Measurements from ENCODE around the gene SPEN. TPM values are rescaled to one million over a fixed set of nuclear protein-coding genes. Genes with fewer than 3 reads are reported as not detected.

SPEN gene
- total RNA-seq, 1 donor from 2014 or later: 39.4 TPM

DNA sequence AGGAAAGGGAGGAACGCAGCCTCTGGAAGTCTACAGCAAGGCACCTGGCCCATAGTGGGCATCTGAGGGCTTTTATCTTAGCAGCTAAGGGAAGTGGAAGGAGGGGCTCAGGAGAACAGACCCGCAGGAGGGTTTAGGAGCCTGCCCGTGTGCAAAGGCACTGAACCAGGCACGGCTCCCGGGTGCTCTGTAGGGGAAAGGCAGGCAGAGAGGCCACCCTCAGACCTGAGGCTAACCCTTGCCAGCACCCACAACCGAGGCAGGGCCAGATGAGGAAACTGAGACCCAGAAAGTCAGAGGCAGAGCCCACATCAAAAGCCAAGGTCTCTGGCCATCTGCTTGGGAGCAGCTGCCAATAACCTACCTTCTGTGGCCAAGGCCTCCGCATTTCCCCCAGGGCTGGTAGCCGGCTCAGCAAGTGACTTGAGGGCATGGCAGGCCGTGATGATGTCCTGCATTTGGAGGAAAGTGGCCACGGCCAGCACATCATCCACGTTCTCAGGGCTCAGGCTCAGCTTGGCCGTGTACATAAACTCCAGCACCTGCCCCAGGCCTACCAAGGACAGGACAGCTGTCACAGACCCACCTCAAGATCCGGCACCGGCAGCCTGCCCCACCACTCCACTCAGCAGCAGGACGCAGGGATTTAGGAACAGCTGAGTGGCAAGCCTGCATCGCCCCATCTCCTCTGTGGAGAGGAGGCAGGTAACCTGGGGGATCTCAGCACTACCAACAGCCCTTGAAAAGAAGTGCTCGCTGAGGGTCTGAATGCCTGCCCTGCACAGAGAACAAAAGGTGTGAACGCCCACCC is 99.3 kb downstream of the SPEN start:
- peaks cover 42% of the 10 kb centered on the region for H3K4me1 Mint-ChIP-seq (ENCODE audit: low read depth)
- no peaks in the 10 kb centered on the region for H3K9me3 Mint-ChIP-seq (ENCODE audit: low read depth)
- no peak for DNase-seq (ENCODE audit: low spot score)

DNA sequence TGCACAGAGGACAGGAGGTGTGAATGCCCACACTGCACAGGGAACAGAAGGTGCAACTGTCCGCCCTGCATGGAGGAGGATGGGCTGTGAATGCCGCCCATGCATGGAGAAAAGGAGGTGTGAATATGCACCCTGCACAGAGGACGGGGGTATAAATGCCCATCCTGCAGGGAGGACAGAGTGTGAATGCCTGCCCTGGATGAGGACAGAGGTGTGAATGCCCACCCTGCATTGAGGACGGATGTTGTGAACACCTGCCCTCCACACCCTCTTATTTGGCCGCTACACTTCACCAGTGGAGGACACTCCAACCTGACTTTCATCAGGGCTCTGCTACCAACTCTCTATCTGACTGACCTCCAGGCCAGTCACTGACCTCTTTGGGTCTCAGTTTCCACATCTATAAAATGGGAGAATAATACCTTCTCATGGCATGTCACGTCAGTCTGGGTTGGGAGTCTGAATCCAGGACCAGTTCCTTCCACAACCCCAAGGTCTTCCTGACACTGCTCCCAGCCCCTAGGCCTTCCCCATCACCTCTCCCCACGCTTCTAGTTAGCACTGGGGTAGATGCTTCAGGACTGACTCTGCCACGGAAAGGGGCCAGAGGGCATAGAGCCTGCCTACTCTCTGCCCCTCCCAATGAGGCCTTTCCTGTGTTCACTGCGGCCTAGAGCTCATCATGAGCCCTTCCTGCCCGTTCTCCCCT is 100.0 kb downstream of the SPEN start:
- peaks cover 8% of the 10 kb centered on the region for H3K36me3 Mint-ChIP-seq (ENCODE audit: low read depth)
- H3K27ac Mint-ChIP-seq (ENCODE audit: unreplicated experiment): peak overlapping the region; percentile 98
- no peaks in the 10 kb centered on the region for H3K27me3 Mint-ChIP-seq (ENCODE audit: low read depth)
- H3K4me3 Mint-ChIP-seq (ENCODE audit: unreplicated experiment): no peak overlapping the region
- DNase-seq (ENCODE audit: low spot score): no peak
- TF ChIP-seq, protein P1, sequence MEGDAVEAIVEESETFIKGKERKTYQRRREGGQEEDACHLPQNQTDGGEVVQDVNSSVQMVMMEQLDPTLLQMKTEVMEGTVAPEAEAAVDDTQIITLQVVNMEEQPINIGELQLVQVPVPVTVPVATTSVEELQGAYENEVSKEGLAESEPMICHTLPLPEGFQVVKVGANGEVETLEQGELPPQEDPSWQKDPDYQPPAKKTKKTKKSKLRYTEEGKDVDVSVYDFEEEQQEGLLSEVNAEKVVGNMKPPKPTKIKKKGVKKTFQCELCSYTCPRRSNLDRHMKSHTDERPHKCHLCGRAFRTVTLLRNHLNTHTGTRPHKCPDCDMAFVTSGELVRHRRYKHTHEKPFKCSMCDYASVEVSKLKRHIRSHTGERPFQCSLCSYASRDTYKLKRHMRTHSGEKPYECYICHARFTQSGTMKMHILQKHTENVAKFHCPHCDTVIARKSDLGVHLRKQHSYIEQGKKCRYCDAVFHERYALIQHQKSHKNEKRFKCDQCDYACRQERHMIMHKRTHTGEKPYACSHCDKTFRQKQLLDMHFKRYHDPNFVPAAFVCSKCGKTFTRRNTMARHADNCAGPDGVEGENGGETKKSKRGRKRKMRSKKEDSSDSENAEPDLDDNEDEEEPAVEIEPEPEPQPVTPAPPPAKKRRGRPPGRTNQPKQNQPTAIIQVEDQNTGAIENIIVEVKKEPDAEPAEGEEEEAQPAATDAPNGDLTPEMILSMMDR (IDR thresholded peaks at IDR 0.05): no peak
- H3K4me1 Mint-ChIP-seq (ENCODE audit: low read depth): peaks cover 50% of the 10 kb centered on the region
- no peaks in the 10 kb centered on the region for H3K9me3 Mint-ChIP-seq (ENCODE audit: low read depth)

More for the DNA sequence above, 99.3 kb downstream of the SPEN start:
- no peak overlapping the region for H3K4me3 Mint-ChIP-seq (ENCODE audit: unreplicated experiment)
- TF ChIP-seq, protein P1 (IDR thresholded peaks at IDR 0.05): no peak
- H3K27ac Mint-ChIP-seq (ENCODE audit: unreplicated experiment): no peak overlapping the region
- H3K36me3 Mint-ChIP-seq (ENCODE audit: low read depth): peaks cover 8% of the 10 kb centered on the region
- H3K27me3 Mint-ChIP-seq (ENCODE audit: low read depth): no peaks in the 10 kb centered on the region

DNA sequence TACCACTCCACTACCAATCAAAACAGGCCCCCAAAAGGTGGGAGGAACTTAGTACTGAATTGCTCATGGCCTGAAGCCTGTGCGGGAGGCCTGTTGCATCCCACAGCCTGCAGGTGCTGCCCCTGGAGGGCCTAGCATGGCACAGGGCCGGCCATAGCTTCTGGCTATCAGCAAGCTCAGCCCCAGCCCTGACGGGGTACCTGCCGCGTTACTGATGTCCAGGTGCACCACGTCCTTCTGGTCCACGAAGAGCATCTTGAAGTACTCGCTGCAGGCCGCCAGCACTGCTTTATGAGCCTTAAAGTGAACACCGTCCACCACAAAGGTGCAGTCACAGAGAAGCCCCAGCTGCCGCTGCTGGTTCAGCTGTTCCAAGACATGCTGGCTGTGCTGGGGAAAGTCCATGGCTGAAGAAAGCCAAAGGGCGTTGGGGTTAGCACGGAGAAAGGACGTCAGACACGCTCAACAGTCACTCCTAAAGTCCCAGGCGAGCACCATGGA is 100.6 kb downstream of the SPEN start:
- DNase-seq (ENCODE audit: low spot score): no peak
- Mint-ChIP-seq H3K27me3 (ENCODE audit: low read depth) (no peaks in the 10 kb centered on the region), H3K9me3 (ENCODE audit: low read depth) (no peaks in the 10 kb centered on the region), H3K27ac (ENCODE audit: unreplicated experiment) (peak overlapping the region; percentile 98), H3K4me1 (ENCODE audit: low read depth) (peaks cover 55% of the 10 kb centered on the region), H3K4me3 (ENCODE audit: unreplicated experiment) (no peak overlapping the region), H3K36me3 (ENCODE audit: low read depth) (peaks cover 8% of the 10 kb centered on the region)
- TF ChIP-seq, protein P1 (IDR thresholded peaks at IDR 0.05): no peak

DNA sequence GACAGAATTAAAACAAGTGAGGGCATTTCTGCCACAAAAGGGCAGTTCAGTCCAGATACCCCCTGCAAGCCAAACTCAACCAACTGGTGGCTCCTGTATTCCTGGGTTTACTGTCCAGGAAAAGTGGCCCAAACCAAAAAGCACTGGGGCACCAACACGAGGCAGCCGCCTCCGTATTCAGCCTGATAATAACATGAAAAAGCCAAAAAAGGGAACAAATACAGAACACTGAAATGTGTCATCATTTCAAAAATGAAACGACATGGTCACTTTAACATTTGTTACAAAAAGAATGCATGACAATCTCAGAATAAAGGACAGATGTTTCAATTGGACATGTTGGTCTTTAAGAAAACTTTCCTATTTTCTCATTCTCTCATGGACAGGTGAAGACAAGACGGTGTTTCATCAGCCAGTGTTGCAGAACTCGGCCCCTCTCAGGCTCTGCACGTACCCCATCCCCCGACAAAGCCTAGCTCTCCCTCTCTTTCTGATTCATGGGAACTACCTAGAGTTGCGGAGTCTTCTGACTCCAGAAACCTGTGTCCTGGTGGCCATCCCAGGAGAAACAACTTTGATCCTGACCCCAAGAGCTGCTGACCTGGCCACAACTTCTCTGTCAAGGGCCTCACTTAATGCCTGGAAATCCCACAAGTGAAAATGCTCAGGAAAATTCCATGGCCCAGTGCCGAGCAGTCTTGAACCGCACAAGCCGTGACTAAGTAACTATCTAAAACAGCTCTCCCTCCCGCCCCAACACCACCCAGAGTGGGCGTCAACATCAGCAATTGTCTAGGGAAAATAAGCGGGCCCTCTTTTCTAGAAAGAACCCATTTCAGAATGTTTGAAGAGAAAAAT is 101.3 kb downstream of the SPEN start:
- Mint-ChIP-seq H3K4me3 (ENCODE audit: unreplicated experiment) (peak overlapping the region; percentile 46), H3K27ac (ENCODE audit: unreplicated experiment) (peak overlapping the region; percentile 98), H3K9me3 (ENCODE audit: low read depth) (no peaks in the 10 kb centered on the region), H3K36me3 (ENCODE audit: low read depth) (peaks cover 8% of the 10 kb centered on the region), H3K27me3 (ENCODE audit: low read depth) (no peaks in the 10 kb centered on the region), H3K4me1 (ENCODE audit: low read depth) (peaks cover 61% of the 10 kb centered on the region)
- TF ChIP-seq, protein P1 (IDR thresholded peaks at IDR 0.05): no peak
- no peak for DNase-seq (ENCODE audit: low spot score)

All from chondrocyte (in vitro differentiated cells).